Choroid plexus epithelial cell (primary cell): ENCODE measurements around the gene RASSF3.

Experiments used
- DNase-seq: peaks from one replicate; pipeline ENCODE4 v3.0.0-alpha.2; 2010; ENCODE audit warnings: low read depth
- H3K4me3 ChIP-seq: 2 replicates; pipeline ENCODE4 v1.5.1; 2011; ENCODE audit warnings: low read depth, mild to moderate bottlenecking, control low read depth, low read length, moderate library complexity
- CTCF ChIP-seq: conservative IDR thresholded peaks from 2 replicates; pipeline ENCODE4 v1.5.1; 2011; ENCODE audit warnings: low read depth, mild to moderate bottlenecking, control low read depth, inconsistent platforms, low read length, moderate library complexity

The RASSF3 gene

DNA sequence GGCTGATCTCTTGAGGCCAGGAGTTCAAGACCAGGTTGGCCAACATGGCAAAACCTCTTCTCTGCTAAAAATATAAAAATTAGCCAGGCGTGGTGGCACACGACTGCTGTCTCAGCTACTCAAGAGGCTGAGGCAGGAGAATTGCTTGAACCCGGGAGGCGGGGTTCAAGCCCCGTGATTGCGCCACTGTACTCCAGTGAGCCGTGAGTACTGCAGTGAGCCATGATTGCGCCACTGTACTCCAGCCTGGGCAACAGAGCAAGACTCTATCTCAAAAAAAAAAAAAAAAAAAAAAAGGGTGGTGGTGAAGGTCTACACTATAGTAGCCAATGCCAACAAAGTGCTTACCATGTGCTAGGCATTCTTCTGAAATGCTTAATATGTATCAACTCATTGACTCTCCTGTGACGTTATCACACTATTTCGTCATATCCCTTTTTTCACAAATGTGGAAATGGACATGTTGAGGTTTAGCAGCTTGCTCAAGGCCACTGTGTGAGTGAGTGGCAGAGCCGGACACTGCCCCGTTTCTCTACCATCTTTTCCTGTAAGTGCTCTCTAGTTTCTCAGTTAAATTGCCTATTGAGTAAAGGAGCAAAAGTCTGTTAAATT, 89.3 kb downstream of the RASSF3 start:
- H3K4me3 ChIP-seq: no peak overlapping the region
- TF ChIP-seq CTCF: no peak
- no peak for DNase-seq

DNA sequence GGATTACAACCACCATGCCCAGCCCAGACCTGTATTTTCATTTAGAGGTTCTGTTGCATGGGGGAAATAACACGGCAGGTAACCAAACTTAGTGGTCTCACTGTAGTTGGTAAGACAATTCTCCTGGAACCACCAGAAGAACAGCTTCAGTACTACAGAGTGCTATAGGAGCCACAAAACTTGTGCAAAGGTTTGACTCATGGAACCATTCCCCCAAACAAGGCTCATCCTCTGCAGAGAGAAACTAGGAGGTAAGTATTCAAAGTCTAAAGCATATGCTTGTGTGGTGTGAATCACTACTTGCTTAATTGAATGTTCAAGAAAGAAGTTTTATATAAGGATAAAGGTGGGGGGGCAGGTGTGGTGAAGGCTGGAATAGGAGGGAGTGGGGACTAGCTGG, 90.2 kb downstream of the RASSF3 start:
- no peak for DNase-seq
- no peak overlapping the region for H3K4me3 ChIP-seq
- no peak for TF ChIP-seq CTCF

GRCh38 chr12:64701283-64701682, 91.0 kb downstream of the RASSF3 start:
- no peak for DNase-seq
- no peak overlapping the region for H3K4me3 ChIP-seq
- TF ChIP-seq CTCF: no peak

- DNase-seq: peak; percentile 17
- no peak overlapping the region for H3K4me3 ChIP-seq
- no peak for TF ChIP-seq CTCF
These were observed 96.0 kb downstream of the RASSF3 start for GRCh38 chr12:64706306-64706705.

GRCh38 chr12:64706857-64707256, 96.6 kb downstream of the RASSF3 start:
- no peak for TF ChIP-seq CTCF
- no peak for DNase-seq
- no peak overlapping the region for H3K4me3 ChIP-seq

- H3K4me3 ChIP-seq: no peak overlapping the region
- DNase-seq: no peak
- no peak for TF ChIP-seq CTCF
These were observed 97.1 kb downstream of the RASSF3 start for GRCh38 chr12:64707362-64707761.

DNA sequence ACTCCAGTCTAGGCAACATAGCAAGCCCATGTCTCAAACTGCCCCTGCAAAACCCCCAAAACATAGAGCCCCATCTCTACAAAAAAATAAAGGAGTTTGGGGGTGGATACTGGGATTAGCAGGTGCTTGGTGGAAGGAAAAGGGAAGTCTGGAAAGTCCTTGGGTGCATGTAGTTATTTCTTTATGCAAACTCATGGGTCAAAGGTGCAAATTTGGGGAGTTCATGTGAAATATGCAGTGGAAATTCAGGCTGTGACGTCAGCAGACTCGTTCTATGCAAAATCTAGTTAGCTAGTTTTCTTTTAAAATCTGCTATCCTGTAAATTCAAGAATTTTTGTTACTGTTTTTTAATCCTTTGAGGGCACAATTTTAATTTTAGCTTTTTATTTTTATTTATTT, 97.6 kb downstream of the RASSF3 start:
- no peak for TF ChIP-seq CTCF
- no peak for DNase-seq

More for the DNA sequence above, 97.6 kb downstream of the RASSF3 start:
- H3K4me3 ChIP-seq: no peak overlapping the region
